GM12873 (cell line): ENCODE data around the gene CLIC3.

Source experiments
- CTCF ChIP-seq: IDR thresholded peaks from 2 replicates; pipeline ENCODE4 v1.5.1; 2012; ENCODE audit warnings: low read depth, mild to moderate bottlenecking, moderate library complexity, low read length, control low read depth; ENCODE audit not compliant: insufficient read depth; ENCODE audit errors: missing control alignments

Gene CLIC3

GRCh38 chr9:136962163-136962562 is 34.2 kb downstream of the CLIC3 start:
- no peak for TF ChIP-seq CTCF

- TF ChIP-seq CTCF, result no peak
Observed at GRCh38 chr9:136961279-136962065, 34.9 kb downstream of the CLIC3 start.

GRCh38 chr9:136960938-136961275 is 35.5 kb downstream of the CLIC3 start:
- no peak for TF ChIP-seq CTCF

- no peak for TF ChIP-seq CTCF
Observed at GRCh38 chr9:136960212-136960937, 36.0 kb downstream of the CLIC3 start.

GRCh38 chr9:136958898-136959850 is 37.2 kb downstream of the CLIC3 start:
- no peak for TF ChIP-seq CTCF

GRCh38 chr9:136958473-136958872 is 37.9 kb downstream of the CLIC3 start:
- TF ChIP-seq CTCF, result no peak

GRCh38 chr9:136957901-136958300 is 38.5 kb downstream of the CLIC3 start:
- TF ChIP-seq CTCF, result no peak
